GM21529 (cell line): ENCODE results near the gene LSMEM2.
"Not testable (repeated sequence)": the region's sequence is repeated elsewhere in the genome, so short reads cannot be mapped to it uniquely, and the experiment has no call there.

ENCODE experiments used
- ATAC-seq: cut with Tn5 transposase; IDR thresholded peaks from one replicate; pipeline ENCODE4 v1.9.1; 2021; ENCODE audit not compliant: unreplicated experiment

The LSMEM2 gene

GRCh38 chr3:50297896-50298725 is 19.2 kb downstream of the LSMEM2 start:
- no peak for ATAC-seq

- peak; percentile 80 for ATAC-seq
These were observed 20.1 kb downstream of the LSMEM2 start, which contains the start of the genes HYAL3 and NAA80 for GRCh38 chr3:50298836-50299637. Gene HYAL3 (minus strand): TSS chr3:50299405. CDS start chr3:50295602, 3,803 bp downstream. Gene NAA80 (minus strand): TSS chr3:50299405. CDS start chr3:50297463, 1,942 bp downstream.

GRCh38 chr3:50299638-50299928 is 20.7 kb downstream of the LSMEM2 start:
- no peak for ATAC-seq

DNA sequence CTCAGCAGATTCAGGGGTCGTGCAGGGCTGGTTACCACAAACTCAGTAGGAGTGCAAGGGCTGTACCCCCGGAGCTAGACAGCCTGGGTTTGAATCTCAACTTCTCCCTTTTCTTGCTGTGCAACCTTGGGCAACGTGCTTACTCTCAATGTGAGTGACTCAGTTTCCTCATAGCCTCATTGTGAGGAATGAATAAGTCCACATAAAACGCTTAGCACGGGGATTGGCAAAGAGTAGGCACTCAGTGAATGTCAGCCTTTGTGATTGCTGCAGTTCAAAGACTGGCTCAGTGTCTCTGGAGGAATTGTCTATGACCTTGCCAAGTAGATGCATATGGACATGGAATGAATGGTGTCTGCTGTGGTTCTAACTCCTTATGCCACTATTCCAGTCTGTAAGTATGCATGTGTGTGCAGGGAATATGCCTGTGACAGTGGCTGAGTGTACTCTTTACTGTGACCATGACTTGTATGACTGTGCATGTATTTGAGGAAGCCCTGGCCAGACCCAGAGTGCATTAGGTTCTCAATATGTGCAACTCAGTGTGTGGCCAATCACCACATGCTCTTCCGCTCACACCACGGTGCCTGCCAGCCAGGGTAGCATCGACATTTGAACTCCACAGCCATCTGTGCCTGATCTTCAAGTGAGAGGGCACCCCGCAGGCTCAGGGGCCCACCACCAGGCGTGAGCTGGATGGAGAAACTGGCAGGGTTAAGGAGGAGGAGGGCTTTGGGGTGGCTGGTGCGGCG is 21.2 kb downstream of the LSMEM2 start:
- no peak for ATAC-seq

- no peak for ATAC-seq
These were observed 21.9 kb downstream of the LSMEM2 start for GRCh38 chr3:50300681-50301254.

- ATAC-seq = no peak
These were observed 23.5 kb downstream of the LSMEM2 start for GRCh38 chr3:50302095-50303012.

DNA sequence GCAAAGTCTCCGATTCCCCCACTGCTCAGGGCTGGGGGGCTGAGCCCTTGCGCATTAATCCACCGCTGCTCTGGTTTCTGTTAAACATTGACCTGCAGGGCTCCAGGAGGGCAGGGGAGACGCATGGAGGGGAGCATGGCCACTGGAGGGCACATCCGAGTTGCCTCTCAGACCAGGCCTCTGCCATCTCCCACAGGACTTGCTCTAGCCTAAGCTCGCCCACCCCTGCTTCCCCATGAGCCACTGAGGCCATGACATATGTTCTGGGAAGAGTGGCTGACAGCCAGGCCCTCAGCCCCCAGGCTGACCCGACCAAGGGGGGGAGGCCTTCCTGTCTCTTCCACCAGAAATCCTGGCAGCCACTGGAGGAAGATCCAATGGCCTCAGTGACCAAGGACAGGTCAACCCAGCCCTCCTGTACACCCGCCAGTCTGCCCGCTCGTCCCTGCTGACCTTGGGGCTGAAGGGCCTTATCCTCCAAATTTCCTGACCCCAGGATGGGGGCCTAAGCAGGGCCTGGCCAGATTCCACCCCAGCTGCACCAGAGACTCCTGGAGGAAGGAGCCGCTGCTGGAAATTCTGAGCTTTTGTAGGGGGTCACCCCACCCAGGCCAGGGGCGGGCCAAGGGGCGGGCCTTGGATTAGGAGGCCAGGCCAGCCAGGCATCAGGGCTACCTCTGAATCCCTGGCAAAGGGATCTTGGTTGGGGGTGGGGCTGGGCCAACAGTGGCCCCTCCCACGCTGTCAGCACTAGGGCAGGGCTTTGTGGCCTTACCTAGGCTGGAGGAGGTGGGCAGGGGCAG is 24.3 kb downstream of the LSMEM2 start, which contains the start of gene HYAL1:
Gene HYAL1 (minus strand): TSS at position 562 of the 803 bp plus-strand sequence. CDS start 618 bp downstream, outside the sequence.
- no peak for ATAC-seq

DNA sequence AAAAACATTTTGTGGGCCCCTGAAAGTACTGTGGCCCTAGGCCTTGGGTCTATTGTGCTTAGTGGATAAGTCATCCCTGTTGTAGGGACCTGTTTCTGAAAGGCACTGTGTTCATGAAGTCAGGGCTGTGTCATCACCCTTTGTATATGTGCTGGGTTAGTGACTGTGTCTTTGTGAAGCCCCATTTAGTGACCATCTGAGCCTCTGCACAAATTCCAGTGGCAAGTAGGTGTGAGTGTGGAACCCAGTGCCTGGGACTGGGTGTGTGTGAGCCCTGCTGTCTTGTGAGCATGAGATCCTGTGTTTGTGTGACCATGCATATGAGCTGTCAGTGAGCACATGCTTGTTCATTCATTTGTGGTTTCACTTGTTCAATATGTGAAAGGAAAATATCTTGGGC is 25.7 kb downstream of the LSMEM2 start:
- ATAC-seq = no peak

DNA sequence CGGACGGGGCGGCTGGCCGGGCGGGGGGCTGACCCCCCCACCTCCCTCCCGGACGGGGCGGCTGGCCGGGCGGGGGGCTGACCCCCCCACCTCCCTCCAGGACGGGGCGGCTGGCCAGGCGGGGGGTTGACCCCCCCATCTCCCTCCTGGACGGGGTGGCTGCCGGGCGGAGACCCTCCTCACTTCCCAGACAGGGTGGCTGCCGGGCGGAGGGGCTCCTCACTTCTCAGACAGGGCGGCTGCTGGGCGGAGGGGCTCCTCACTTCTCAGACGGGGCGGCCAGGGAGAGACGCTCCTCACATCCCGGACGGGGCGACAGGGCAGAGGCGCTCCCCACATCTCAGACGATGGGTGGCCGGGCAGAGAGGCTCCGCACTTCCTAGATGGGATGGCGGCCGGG is 33.2 kb downstream of the LSMEM2 start:
- ATAC-seq = not testable (repeated sequence)

DNA sequence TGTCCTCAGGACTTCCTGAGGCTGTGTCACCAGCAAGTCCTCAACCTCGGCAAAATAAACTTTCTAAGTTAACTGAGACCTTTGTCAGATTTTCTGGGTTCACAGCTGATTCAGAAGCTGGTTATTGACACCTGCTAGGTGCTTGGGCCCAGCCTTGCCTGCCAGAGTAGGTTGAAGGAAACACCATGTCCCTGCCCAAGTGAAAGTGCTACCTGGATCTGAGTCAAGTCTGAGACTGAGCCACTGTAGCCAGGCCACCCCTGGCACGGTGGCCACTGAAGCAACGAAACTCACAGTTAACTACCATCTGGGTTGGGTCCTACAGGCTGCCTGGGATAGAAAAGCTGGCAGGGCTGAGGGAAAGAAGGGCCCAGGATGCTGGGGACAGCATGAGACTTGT is 35.5 kb downstream of the LSMEM2 start:
- ATAC-seq = no peak

DNA sequence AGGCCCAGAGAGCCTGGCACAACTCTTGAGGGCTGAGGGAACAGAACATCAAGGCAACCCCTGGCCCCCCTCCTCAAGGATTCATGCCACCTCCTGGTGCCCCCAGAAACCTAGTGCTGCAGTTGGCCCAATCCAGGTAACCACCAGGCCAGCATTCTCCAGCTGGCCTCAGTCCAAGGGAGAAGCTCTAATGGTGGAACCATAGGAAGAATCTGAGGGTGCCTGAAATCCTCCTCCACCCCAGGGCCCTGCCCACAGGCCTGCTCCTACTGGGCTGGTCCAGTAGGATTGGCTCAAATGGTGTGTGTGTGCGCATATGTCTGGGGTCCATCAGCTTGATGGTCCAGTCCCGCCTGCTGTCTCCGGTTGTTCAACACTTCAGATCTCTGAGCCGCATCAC is 35.9 kb downstream of the LSMEM2 start:
- ATAC-seq = no peak

DNA sequence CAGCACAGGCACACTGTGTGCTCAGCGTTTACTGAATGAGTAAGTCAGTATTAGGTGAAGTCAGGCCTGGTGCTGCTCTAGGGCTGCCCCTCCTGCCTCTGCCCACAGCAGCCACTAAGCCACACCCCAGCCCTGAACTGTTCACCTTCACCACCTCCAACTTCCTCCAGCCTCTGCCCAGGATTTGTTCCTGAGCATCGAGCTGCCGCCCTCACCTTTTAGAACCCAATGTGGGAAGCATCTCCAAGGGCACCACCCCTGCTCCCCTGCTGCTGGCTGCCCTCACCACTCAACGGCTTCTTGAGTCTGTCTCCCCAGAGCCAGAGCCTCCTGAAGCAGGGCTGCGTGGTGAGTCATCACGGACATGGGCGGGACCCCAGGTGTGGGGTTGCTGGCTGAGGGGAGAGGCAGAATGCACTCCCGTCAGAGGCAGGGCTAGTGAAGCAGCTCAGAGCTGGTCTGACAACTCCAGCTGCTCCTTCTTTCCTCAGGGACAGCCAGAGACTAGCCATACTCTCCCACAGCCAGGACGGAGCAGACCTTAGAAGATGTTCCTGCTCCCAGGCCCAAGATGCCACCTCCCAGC is 37.9 kb downstream of the LSMEM2 start:
- ATAC-seq = no peak

DNA sequence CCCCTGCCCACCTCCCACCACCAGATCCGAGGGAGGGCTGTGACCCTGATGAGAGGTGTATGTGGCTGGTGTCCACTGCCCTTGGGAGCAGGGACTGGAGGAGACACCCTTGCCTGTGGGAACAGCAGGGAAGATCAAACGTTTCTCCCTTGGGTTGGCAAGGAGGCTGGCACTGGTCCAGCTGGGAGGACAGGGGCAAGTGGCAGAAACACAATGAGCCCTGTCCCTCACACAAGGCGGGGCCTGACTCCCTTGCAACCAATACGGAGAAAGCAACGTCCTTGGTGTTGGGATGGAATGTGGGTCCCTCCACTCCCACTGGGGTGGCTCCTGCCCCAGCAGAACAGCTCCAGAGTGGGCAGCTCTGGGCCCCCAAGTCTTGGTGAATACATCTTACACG is 38.4 kb downstream of the LSMEM2 start:
- ATAC-seq = no peak

DNA sequence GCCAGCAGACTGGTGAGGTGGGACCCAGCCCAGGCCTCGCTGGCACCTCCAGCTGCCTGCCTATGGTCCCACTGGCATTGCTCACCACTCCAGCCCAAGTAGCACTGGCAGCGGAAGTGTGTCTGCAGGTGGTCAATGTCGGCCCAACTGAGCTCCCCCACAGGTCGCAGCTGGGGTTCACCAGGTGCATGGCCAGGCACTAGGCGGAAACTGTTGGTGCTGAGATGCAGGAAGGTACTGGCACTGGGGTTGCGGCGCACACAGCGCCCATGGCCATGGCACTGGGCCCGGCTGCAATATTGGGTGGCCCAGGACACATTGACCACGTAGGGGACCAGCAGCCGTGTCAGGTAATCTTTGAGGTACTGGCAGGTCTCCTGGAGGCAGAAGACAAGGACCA is 39.3 kb downstream of the LSMEM2 start:
- no peak for ATAC-seq

- ATAC-seq = no peak
These were observed 39.7 kb downstream of the LSMEM2 start for GRCh38 chr3:50318615-50319014.

DNA sequence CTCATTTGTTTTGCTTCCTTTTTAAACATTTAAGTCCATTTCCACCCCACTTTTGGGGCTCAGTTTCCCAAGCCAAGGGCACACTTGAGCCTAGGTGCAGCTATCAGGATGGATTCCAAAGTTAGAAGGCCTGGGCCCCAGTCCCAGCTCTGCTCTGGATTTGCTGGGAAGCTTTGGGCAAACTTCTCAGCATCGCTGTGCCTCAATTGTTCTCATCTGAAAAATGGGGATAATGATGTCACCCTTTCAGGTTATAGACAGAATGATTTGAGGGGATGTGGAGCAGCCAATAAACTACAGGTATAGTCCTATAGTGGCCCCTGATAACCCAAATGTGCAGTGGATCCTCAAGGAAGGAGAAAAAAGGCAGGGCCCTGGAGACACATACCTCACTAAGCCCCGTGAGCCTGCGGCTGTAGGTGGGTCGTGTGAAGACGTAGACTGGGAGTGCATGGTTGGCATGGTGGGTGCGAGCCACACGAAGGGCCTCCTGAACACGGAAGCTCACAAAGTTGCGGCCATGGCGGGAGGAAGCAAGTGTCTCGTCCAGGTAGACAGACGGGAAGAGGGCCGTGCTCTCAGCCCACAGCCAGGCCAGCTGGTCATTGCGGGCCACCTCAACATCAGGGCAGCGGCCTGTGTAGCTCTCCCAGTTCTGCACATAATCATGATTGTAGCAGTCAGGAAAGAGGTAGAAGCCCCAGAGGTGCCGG is 40.5 kb downstream of the LSMEM2 start:
- no peak for ATAC-seq

DNA sequence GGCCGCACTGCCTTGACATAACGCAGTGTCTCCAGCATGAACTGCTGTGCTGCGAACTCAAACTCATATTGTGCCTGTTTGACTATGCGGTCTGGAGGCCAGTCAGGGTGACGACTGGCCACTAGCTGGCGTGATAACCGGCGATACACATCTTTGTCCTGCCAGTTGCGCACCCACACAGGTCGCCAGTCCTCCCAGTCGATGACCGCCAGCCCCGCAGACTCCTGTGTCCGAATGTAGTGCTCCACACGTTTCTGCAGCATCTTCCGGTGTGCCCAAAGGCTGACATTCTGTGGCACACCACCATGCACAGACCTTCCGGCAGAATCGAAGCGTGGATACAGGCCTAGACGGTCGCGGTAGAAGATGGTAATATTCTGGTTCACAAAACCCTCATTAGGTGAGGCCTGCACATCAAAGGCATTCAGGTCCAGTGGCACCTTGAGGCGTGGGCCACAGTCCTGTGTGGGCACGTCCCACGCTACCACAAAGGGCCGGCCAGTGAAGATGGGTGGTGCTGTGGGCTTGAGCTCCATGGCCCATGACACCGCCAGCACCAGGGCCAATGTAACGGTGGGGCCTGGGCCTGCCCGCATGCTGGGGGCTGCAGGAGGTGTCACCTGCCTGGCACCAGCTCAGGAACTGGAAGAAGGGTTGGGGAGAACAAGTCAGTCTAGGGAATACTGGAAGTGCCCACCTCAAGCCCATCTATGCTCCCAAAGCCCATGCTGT is 41.2 kb downstream of the LSMEM2 start:
- ATAC-seq = no peak
